ENCODE data around the gene KRT36. TPM values are rescaled to one million over a fixed set of nuclear protein-coding genes. Genes with fewer than 3 reads are reported as not detected.

The KRT36 gene
- total and polyA plus RNA-seq, 4 donors = 0.02 TPM; not detected in 3

DNA sequence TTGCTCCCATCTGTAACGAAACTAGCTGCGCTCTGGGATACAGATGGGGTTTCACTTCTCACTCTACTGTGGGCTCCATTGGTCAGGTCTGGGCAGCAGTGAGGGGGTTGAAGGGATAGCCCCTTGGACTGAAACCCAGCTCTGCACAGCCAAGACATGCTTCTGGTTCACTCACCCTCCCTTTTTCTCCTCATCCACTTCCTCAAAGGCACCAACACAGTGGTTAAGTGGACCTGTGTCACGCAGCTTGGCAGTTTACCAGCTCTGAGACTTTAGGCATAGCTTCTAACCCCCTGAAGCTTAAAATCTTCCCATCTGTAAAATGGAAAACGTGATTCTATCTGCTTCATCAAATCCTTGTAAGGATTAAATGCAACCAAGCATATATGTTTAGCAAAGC lies 37.4 kb downstream of the KRT36 start:
- no peak overlapping the region for H3K4me3 ChIP-seq

DNA sequence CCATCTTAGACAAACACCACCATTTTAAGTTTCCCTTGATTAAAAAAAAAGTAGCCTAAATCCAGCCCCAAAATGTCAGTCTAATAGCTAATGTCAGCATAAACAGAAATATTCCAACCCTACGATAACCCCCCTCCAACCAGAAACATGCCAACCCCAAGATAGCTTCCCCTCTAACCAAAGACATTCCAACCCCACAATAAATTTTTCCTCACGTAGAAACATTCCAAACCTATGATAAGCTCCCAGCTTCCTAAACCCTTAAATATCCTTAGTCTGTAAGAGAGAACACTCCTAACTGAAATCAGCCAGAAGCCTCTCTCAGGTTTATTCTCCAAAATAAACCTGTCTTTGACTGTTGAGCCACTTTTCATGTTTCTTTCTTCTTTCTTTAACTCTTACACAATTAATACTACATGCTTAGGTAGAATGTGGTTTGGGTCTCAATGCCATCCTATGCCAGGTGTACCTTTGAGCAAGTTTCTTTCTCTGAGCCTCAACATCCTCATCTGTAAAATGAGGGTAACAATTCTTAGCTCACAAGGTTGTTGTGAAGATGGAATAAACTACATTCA lies 38.5 kb downstream of the KRT36 start:
- Histone ChIP-seq H3K4me3 (no peak overlapping the region), H3K27ac (ENCODE audit: low read depth in 1 of 2, low read length in 1 of 2) (no peak overlapping the region), H3K9ac (ENCODE audit: insufficient read depth in 1 of 2, low read length in 2 of 2) (no peak overlapping the region), H3K9me3 (ENCODE audit: control insufficient read depth in 4 of 4, insufficient read depth in 3 of 4, low read length in 3 of 4) (no peaks in the 10 kb centered on the region), H3K36me3 (ENCODE audit: control insufficient read depth in 4 of 4, insufficient read depth in 4 of 4, low read length in 4 of 4) (no peaks in the 10 kb centered on the region), H3K4me1 (ENCODE audit: control insufficient read depth in 5 of 5, insufficient read depth in 5 of 5, low read length in 5 of 5) (peaks cover 0 to 3% (median 0%) of the 10 kb centered on the region in 5 donors), H3K27me3 (ENCODE audit: control insufficient read depth in 3 of 3, insufficient read depth in 3 of 3, low read length in 2 of 3) (no peaks in the 10 kb centered on the region)
- DNase-seq (no peak), ATAC-seq (ENCODE audit: insufficient read depth, low FRiP score) (no peak)
- 75 to 80% methylated on average over 2 of the region's 2 CpGs for WGBS, 2 donors
- TF ChIP-seq, protein P1, sequence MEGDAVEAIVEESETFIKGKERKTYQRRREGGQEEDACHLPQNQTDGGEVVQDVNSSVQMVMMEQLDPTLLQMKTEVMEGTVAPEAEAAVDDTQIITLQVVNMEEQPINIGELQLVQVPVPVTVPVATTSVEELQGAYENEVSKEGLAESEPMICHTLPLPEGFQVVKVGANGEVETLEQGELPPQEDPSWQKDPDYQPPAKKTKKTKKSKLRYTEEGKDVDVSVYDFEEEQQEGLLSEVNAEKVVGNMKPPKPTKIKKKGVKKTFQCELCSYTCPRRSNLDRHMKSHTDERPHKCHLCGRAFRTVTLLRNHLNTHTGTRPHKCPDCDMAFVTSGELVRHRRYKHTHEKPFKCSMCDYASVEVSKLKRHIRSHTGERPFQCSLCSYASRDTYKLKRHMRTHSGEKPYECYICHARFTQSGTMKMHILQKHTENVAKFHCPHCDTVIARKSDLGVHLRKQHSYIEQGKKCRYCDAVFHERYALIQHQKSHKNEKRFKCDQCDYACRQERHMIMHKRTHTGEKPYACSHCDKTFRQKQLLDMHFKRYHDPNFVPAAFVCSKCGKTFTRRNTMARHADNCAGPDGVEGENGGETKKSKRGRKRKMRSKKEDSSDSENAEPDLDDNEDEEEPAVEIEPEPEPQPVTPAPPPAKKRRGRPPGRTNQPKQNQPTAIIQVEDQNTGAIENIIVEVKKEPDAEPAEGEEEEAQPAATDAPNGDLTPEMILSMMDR (IDR thresholded peaks at IDR 0.05; ENCODE audit: control extremely low read depth, extremely low read depth) = no peak

More for the DNA sequence above, 37.4 kb downstream of the KRT36 start:
- no peak for DNase-seq
- no peak overlapping the region for H3K27ac ChIP-seq (ENCODE audit: low read depth in 1 of 2, low read length in 1 of 2)
- H3K4me1 ChIP-seq (ENCODE audit: control insufficient read depth in 5 of 5, insufficient read depth in 5 of 5, low read length in 5 of 5) = peaks cover 0 to 3% (median 0%) of the 10 kb centered on the region in 5 donors
- no peaks in the 10 kb centered on the region for H3K9me3 ChIP-seq (ENCODE audit: control insufficient read depth in 4 of 4, insufficient read depth in 3 of 4, low read length in 3 of 4)
- H3K36me3 ChIP-seq (ENCODE audit: control insufficient read depth in 4 of 4, insufficient read depth in 4 of 4, low read length in 4 of 4) = no peaks in the 10 kb centered on the region
- H3K9ac ChIP-seq (ENCODE audit: insufficient read depth in 1 of 2, low read length in 2 of 2) = no peak overlapping the region
- WGBS, 2 donors = 53 to 54% methylated on average over 4 of the region's 4 CpGs
- H3K27me3 ChIP-seq (ENCODE audit: control insufficient read depth in 3 of 3, insufficient read depth in 3 of 3, low read length in 2 of 3) = no peaks in the 10 kb centered on the region
- TF ChIP-seq, protein P1 (IDR thresholded peaks at IDR 0.05; ENCODE audit: control extremely low read depth, extremely low read depth) = no peak
- ATAC-seq (ENCODE audit: insufficient read depth, low FRiP score) = no peak

DNA sequence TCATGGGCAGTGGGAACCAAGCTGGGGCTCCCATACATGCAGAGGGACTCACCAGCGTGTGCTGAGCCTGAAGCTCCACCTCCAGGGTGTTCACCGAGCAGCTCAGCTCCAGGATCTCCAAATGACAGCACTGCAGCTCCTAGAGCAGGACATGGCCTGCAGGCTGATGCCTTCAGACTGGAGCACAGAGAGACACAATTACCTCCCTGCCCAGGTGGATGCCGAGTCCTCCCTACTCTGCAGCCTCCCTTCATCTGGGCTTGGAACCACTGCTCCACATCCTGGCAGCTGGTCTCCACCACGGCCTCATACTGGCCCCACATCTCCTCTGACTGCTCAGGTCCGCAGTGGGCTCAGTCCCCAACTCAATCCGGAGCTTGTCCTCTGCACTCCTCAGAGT lies 40.7 kb downstream of the KRT36 start:
- WGBS, 2 donors = 81 to 86% methylated on average over 6 of the region's 6 CpGs
- no peak for DNase-seq

More for the DNA sequence above, 40.7 kb downstream of the KRT36 start:
- Histone ChIP-seq H3K4me3 (no peak overlapping the region), H3K27me3 (ENCODE audit: control insufficient read depth in 3 of 3, insufficient read depth in 3 of 3, low read length in 2 of 3) (no peaks in the 10 kb centered on the region), H3K36me3 (ENCODE audit: control insufficient read depth in 4 of 4, insufficient read depth in 4 of 4, low read length in 4 of 4) (no peaks in the 10 kb centered on the region), H3K9ac (ENCODE audit: insufficient read depth in 1 of 2, low read length in 2 of 2) (no peak overlapping the region), H3K4me1 (ENCODE audit: control insufficient read depth in 5 of 5, insufficient read depth in 5 of 5, low read length in 5 of 5) (peaks cover 0 to 3% (median 0%) of the 10 kb centered on the region in 5 donors), H3K27ac (ENCODE audit: low read depth in 1 of 2, low read length in 1 of 2) (no peak overlapping the region), H3K9me3 (ENCODE audit: control insufficient read depth in 4 of 4, insufficient read depth in 3 of 4, low read length in 3 of 4) (no peaks in the 10 kb centered on the region)
- TF ChIP-seq, protein P1 (IDR thresholded peaks at IDR 0.05; ENCODE audit: control extremely low read depth, extremely low read depth) = no peak
- ATAC-seq (ENCODE audit: insufficient read depth, low FRiP score) = no peak
